HepG2 (cell line): ENCODE results near the gene NABP1. TPM values are rescaled to one million over a fixed set of nuclear protein-coding genes. Genes with fewer than 3 reads are reported as not detected.

Source experiments
- ATAC-seq: fragments of 200-7000 bp; cut with Tn5 transposase; 3 replicates; pipeline ENCODE4 v1.9.1; 2020; ENCODE audit warnings: mild to moderate bottlenecking, moderate library complexity
- BruUV-seq: library from RNA; stranded (reverse); fragments of 400-500 nt; replicated peaks from 2 replicates; lab custom pipeline; 2021; lab: Mats Ljungman, UMichigan
- CTCF ChIA-PET: fragments of 300-600 bp; formaldehyde crosslinking; extraction: SDS; loops from one replicate; lab custom pipeline; 2021; ENCODE audit warnings: low total read pairs, inconsistent platforms, low intra/inter-chr PET ratio; lab: Yijun Ruan, JAX
- POLR2A ChIA-PET: fragments of 350-600 bp; sonication (Branson Sonifier 250); formaldehyde crosslinking; loops from one replicate; lab custom pipeline; 2020; ENCODE audit warnings: antibody characterized with exemption, inconsistent platforms; lab: Yijun Ruan, JAX
- DNase-seq: peaks from one replicate; pipeline ENCODE4 v3.0.0-alpha.2; 2015; ENCODE audit warnings: low spot score
- FAIRE-seq: peaks from 3 replicates; lab custom pipeline; 2011; peaks lifted over from hg19 to GRCh38; lab: Jason Lieb, UNC
- H2AFZ ChIP-seq: one replicate; pipeline ENCODE4 v1.6.1; 2011; ENCODE audit warnings: low read length, inconsistent platforms
- H3K27ac ChIP-seq: fragments of 300-600 bp; 3 replicates; pipeline ENCODE4 v1.8.0; 2011; ENCODE audit warnings: mixed run types, mild to moderate bottlenecking, mixed read lengths, low read length, inconsistent platforms; ENCODE audit not compliant: insufficient read depth; ENCODE audit errors: extremely low read length
- H3K27me3 ChIP-seq, 2 experiments: fragments of 200-600 bp in 1 of 2; 2 replicates in 1 of 2; 3 replicates in 1 of 2; pipeline versions ENCODE4 v1.6.0 to v1.8.0; 2011; ENCODE audit warnings: low read length in 2 of 2, mild to moderate bottlenecking in 2 of 2, moderate library complexity in 2 of 2, inconsistent platforms in 1 of 2; ENCODE audit not compliant: insufficient read depth in 2 of 2, control insufficient read depth in 1 of 2
- H3K36me3 ChIP-seq, 2 experiments: fragments of 200-600 bp in 1 of 2; replicated peaks in 1 of 2; 2 replicates in 1 of 2; 3 replicates in 1 of 2; pipeline versions ENCODE4 v1.5.1 to v1.8.0; 2011; ENCODE audit warnings: low read length in 2 of 2, inconsistent platforms in 1 of 2; ENCODE audit not compliant: insufficient read depth in 2 of 2, control insufficient read depth in 1 of 2
- H3K4me1 ChIP-seq: 2 replicates; pipeline ENCODE4 v1.5.1; 2012; ENCODE audit warnings: low read length, inconsistent platforms; ENCODE audit not compliant: insufficient read depth
- H3K4me2 ChIP-seq: 2 replicates; pipeline ENCODE4 v1.6.0; 2011; ENCODE audit warnings: low read depth, low read length, inconsistent platforms
- H3K4me3 ChIP-seq, 3 experiments: fragments of 200-600 bp in 1 of 3; sonication (generic), shearing (Covaris generic) in 1 of 3; replicated peaks in 1 of 3; 2 replicates each; pipeline ENCODE4 v1.5.1; 2011 to 2016; ENCODE audit warnings: low read length in 3 of 3, inconsistent platforms in 2 of 3, low read depth in 2 of 3, mild to moderate bottlenecking in 2 of 3, control low read depth in 1 of 3, mixed read lengths in 1 of 3; ENCODE audit not compliant: insufficient read depth in 1 of 3
- H3K79me2 ChIP-seq: one replicate; pipeline ENCODE4 v1.6.1; 2011; ENCODE audit warnings: low read length, inconsistent platforms; ENCODE audit not compliant: insufficient read depth
- H3K9ac ChIP-seq: 2 replicates; pipeline ENCODE4 v1.6.0; 2011; ENCODE audit warnings: mild to moderate bottlenecking, low read depth, low read length, inconsistent platforms; ENCODE audit not compliant: insufficient read depth
- H3K9me3 ChIP-seq: 2 replicates; pipeline ENCODE4 v1.5.1; 2012; ENCODE audit warnings: mild to moderate bottlenecking, low read length
- H4K20me1 ChIP-seq: 2 replicates; pipeline ENCODE4 v1.6.0; 2011; ENCODE audit warnings: inconsistent platforms, mild to moderate bottlenecking, low read length, moderate library complexity; ENCODE audit not compliant: insufficient read depth
- ATF7 ChIP-seq, 2 experiments: fragments of 450-650 bp in 1 of 2; sonication (generic) in 1 of 2; formaldehyde crosslinking in 1 of 2; IDR thresholded peaks; 2 replicates each; pipeline versions ENCODE4 v1.4.0 to v1.6.1; 2016 to 2020; ENCODE audit warnings: antibody characterized with exemption in 1 of 2, mild to moderate bottlenecking in 1 of 2, missing genetic modification reagents in 1 of 2
- CSRNP2 ChIP-seq: sonication (generic); formaldehyde crosslinking; conservative IDR thresholded peaks from 2 replicates; pipeline ENCODE4 v1.8.0; 2022; ENCODE audit warnings: low read depth, missing genetic modification reagents
- DMTF1 ChIP-seq: sonication (generic); formaldehyde crosslinking; IDR thresholded peaks from 2 replicates; pipeline ENCODE4 v1.4.0; 2020; ENCODE audit warnings: mild to moderate bottlenecking, missing genetic modification reagents
- FOXA3 ChIP-seq: IDR thresholded peaks from 2 replicates; pipeline ENCODE4 v1.6.1; 2016; ENCODE audit warnings: missing genetic modification reagents, missing compliant biosample characterization
- MTERF4 ChIP-seq: sonication (generic); formaldehyde crosslinking; IDR thresholded peaks from 2 replicates; pipeline ENCODE4 v1.8.0; 2023; ENCODE audit warnings: mild to moderate bottlenecking, missing genetic modification reagents
- NR2C2 ChIP-seq: sonication (generic); formaldehyde crosslinking; IDR thresholded peaks from 2 replicates; pipeline ENCODE4 v1.4.0; 2020; ENCODE audit warnings: missing genetic modification reagents, mild to moderate bottlenecking, moderate library complexity, borderline replicate concordance
- ZNF24 ChIP-seq: fragments of 450-650 bp; IDR thresholded peaks from 2 replicates; pipeline ENCODE4 v1.6.1; 2017; ENCODE audit warnings: antibody characterized with exemption, mild to moderate bottlenecking
- ZNF552 ChIP-seq: sonication (generic); formaldehyde crosslinking; IDR thresholded peaks from 2 replicates; pipeline ENCODE4 v1.9.0; 2022; ENCODE audit warnings: missing genetic modification reagents, mild to moderate bottlenecking, borderline replicate concordance
- ZNF558 ChIP-seq: sonication (generic); formaldehyde crosslinking; IDR thresholded peaks from 2 replicates; pipeline ENCODE4 v1.9.0; 2022; ENCODE audit warnings: mild to moderate bottlenecking, missing genetic modification reagents, borderline replicate concordance
- ZNF574 ChIP-seq: sonication (generic); formaldehyde crosslinking; IDR thresholded peaks from 2 replicates; pipeline ENCODE4 v1.4.0; 2020; ENCODE audit warnings: missing genetic modification reagents
- ZNF615 ChIP-seq: sonication (generic); formaldehyde crosslinking; IDR thresholded peaks from 2 replicates; pipeline ENCODE4 v1.5.0; 2020; ENCODE audit warnings: mild to moderate bottlenecking, missing genetic modification reagents, borderline replicate concordance
- WGBS: methylation state at CpG from one replicate; pipeline ENCODE4 v1.1.6; 2017; ENCODE audit warnings: low lambda C conversion rate; 5-methylcytosine and 5-hydroxymethylcytosine counted together
- in situ Hi-C: cut with HindIII; loops from 2 replicates; pipeline ENCODE4 v1.10.0; 2017; ENCODE audit warnings: low pct_unique_long_range_greater_than_20kb; ENCODE audit not compliant: extremely low pct_ligation_motif_present
- intact Hi-C: fragments of 100-400 bp; cut with micrococcal nuclease; formaldehyde crosslinking; loops from one replicate; pipeline ENCODE4 v1.10.0; 2022; ENCODE audit not compliant: unreplicated experiment
- polyA plus RNA-seq, 8 experiments: library from polyadenylated mRNA; depleted of rRNA in 3 of 8; stranded (reverse) in 7 of 8; unstranded in 1 of 8; fragments of >200 nt; fragmentation: Illumina TruSeq in 4 of 8; extraction: Trizol in 4 of 8; gene quantifications; 2 replicates each; pipeline versions ENCODE4 v1.2.1 to v1.2.3, GENCODE V29; 2011 to 2016; ENCODE audit warnings: low read depth in 4 of 8, missing spikeins in 1 of 8, mixed read lengths in 1 of 8; ENCODE audit not compliant: insufficient read depth in 1 of 8
- total RNA-seq, 5 experiments: library from RNA; depleted of rRNA; stranded (reverse); fragments of >200 nt; fragmentation: Illumina TruSeq; extraction: Trizol; gene quantifications; 2 replicates each; pipeline ENCODE4 v1.2.3, GENCODE V29; 2016; ENCODE audit warnings: low read depth in 1 of 5
- TF ChIP-seq, protein P1 (sequence below): sonication (generic); formaldehyde crosslinking; IDR thresholded peaks from 2 replicates; pipeline ENCODE4 v1.8.0; 2022; ENCODE audit warnings: mild to moderate bottlenecking, missing genetic modification reagents, moderate library complexity

Gene NABP1
- total and polyA plus RNA-seq, 2 of the 13 experiments (the other 11 are each of a cell fraction or from before 2014, with no cell fraction given) = 14.9 to 19.8 TPM

DNA sequence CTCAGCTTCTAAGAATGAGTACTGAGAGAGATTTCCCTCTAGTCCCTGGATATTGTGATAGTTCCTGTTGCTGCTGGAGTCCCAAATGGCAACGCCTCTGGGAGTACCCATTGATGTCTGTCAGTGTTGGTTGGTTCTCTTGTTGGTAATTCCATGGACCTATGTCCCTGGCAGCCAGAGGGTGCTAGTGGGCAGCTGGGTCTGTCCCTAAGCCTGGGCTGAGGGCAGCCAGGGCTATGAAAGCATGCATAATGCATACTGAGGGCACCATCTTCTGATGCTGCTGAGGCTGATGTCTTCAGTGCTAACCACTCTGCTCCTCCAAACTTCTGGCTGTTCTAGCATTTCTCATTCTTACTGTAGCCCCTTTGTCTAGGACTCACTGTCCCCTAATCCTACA lies 35.9 kb downstream of the NABP1 start (continued):
- TF ChIP-seq ZNF552 (no peak), ZNF24 (no peak), ZNF615 (no peak)

DNA sequence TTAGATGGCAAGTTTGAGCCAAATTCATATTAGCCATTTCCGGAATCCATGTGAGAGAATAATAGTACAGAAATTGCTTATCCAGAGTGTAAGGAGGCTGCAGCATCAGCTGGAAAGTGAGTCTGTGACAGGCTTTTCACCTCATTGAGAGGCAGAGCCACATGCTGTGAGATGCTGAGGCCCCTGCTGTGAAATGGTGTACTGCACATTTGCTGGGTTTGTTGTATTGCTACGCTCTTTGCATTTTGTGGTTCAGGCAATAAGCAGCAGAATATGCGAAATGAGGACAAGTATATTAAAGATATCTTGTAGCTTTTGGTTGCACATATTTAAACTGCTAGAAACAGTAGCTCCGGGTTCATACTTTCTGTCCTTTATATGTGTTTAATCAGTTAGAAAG lies 37.0 kb downstream of the NABP1 start:
- no peak for FAIRE-seq
- no peaks in the 10 kb centered on the region for H3K4me1 ChIP-seq
- H2AFZ ChIP-seq = no peak overlapping the region
- H3K4me3 ChIP-seq = no peak overlapping the region
- H3K9ac ChIP-seq = no peak overlapping the region
- TF ChIP-seq ATF7 (IDR thresholded peaks at IDR 0.05) (no peak), ATF7 (CRISPR knock-in tag; IDR thresholded peaks at IDR 0.05) (no peak), MTERF4 (no peak), ZNF574 (no peak), CSRNP2 (no peak), FOXA3 (CRISPR knock-in tag) (no peak), DMTF1 (CRISPR knock-in tag) (no peak), NR2C2 (CRISPR knock-in tag) (no peak), ZNF558 (no peak)
- TF ChIP-seq, protein P1, sequence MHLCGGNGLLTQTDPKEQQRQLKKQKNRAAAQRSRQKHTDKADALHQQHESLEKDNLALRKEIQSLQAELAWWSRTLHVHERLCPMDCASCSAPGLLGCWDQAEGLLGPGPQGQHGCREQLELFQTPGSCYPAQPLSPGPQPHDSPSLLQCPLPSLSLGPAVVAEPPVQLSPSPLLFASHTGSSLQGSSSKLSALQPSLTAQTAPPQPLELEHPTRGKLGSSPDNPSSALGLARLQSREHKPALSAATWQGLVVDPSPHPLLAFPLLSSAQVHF (CRISPR knock-in tag) = no peak
- in situ Hi-C loops (no loop called here), intact Hi-C loops (no loop called here)
- ATAC-seq = no peak
- no peak overlapping the region for H3K4me2 ChIP-seq
- H4K20me1 ChIP-seq = no peaks in the 10 kb centered on the region
- ChIA-PET CTCF (no interaction called here), POLR2A (no interaction called here)
- no peaks in the 10 kb centered on the region for H3K36me3 ChIP-seq
- no TSS peak for BruUV-seq
- H3K27me3 ChIP-seq = no peaks in the 10 kb centered on the region
- H3K27ac ChIP-seq = no peak overlapping the region
- DNase-seq = no peak
- WGBS = 35% methylated on average over 4 of the region's 4 CpGs
- H3K79me2 ChIP-seq = no peaks in the 10 kb centered on the region
- no peaks in the 10 kb centered on the region for H3K9me3 ChIP-seq
